DMS153 treated with DMSO at 0.1 percent for 48 hours (cell line): ENCODE measurements around the gene CEP72.
"Not testable (repeated sequence)": the region's sequence is repeated elsewhere in the genome, so short reads cannot be mapped to it uniquely, and the experiment has no call there.

Experiments used
- DNase-seq: peaks from one replicate; lab custom pipeline; 2025; ENCODE audit not compliant: unreplicated experiment; lab: John Stamatoyannopoulos, UW

The CEP72 gene

DNA sequence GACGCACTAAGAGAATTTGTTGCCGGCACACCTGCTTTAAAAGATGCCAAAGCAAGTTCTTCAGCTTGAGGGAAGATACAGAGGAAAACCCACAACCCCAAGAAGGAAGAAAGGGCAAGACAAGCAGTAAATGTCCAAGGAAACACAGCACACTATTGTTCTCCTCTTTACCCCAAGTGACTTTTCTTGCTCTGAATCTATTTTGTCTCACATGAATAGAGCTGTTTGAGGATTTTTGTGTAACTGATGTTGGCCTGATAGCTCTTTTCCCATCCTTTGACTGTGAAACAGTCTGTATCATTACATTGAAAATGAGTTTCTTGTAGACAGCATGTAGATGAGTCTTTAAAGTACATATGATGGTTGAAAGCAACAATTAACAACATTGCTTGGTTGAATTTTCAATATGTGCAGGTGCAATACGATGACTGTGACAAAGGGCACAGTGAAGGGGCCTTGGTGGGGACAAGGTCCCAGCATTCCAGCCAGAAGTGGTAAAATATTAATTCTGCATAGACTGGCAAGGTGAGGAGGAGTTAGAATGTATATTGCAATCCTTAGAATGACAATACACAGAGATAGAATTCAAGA, 16.8 kb upstream of the CEP72 start:
- no peak for DNase-seq

DNA sequence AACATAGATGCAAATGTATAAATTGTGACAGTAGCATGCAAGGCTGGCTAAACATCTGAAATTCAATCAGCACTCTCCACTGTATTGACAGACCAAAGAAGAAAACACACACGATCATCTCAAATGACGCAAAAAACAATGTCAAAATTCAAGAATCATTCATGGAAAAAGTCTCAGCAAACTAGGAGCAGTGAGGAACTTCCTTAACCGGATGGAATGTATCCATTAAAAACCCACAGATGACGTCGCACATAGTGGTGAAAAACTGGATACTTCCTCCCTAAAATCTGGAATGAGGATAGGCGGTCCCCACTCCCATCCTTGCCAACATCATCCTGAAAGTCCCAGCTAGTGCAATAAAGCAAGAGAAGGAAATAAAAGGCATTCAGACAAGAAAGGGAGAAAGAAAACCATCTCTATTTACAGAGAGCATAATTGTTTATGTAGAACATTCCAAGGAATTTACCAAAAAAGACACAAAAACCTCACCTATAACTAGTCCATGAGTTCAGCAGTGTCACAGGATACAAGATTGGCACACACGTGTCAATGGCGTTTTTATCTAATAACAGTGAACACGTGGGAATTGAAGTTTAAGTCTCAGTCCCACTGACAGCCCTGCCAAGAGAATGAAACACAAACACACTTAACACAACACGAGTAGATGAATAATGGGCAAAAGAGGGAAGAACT, 14.1 kb upstream of the CEP72 start:
- DNase-seq: no peak

DNA sequence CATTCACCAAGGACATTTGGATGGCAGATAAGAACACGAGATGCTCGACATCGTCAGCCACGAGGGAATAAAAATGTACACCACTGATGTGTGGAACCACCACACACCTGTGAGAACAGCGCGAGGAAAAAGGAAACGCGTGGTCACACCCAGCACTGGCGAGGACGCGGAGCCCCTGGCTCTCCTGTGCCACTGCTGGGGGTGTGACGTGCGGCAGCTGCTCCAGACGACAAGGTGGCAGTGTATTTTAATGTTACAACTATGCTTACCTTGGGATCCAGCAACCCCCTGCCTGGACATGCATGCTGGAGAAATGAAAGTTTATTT, 13.6 kb upstream of the CEP72 start:
- DNase-seq: peak; percentile 32

DNA sequence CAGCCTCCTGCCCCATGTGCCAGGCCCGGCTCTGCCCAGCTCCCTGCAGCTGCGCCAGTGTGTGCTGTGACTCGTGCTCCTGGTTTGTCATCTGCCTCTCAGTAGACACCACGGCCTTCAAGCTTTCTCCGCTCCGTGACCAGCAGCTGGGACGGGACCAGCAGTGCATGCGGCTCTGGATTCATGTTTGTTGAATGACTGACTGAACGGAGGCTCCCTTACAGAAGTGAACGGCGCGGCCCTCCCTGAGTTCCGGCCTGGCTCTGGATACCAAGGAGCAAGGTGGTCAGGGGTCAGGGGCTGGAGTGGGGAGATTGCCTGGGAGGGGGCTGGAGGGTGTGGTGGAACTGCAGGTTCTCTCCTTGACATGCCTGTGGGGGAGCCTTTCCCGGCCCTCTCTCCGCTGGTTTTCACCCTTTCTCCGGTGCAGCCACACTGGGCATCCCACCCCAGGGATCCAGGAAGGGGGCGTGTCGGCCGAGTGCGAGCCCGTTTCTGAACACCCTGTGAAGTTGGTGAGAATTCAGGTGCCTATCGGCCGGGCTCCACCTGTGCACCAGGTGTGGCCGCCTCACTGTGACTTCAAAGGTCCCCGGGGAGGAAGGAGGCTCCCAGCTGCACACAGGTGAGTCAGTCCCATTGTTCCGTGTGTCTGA, 11.1 kb upstream of the CEP72 start:
- DNase-seq: peak; percentile 96

DNA sequence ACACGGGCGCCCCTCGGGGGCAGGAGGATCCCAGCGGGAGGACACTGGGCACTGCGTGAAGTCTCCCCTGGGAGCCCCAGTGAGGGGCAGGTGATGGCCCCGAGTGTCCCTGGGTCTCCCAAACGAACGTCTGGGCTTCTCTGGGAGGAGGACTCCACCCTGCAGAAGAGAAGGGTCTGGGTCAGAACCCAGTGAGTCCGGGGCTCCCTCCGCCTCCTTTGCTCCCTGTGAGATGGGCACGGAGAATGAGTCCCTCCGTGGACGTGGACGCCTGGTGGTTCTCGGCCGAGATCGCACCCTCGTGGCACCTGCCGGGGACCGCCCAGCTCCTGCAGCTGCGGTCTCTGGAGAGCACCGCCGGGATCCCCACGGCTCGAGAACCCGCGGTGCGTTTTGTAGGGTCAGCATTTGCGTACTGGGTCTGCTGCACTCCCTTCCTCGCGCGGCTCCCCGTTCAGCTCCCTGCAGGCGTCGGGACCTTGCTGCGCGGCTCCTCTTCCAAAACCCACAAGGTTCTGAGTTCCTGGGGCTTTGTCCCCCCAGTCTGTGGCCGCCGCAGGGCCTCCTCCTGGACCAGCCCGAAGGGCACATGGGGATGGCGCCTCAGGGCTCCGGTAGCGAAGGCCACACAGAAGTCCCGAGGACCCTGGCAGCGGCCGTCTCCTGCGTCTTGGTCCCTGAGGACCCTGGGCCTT, 10.2 kb upstream of the CEP72 start:
- no peak for DNase-seq

DNA sequence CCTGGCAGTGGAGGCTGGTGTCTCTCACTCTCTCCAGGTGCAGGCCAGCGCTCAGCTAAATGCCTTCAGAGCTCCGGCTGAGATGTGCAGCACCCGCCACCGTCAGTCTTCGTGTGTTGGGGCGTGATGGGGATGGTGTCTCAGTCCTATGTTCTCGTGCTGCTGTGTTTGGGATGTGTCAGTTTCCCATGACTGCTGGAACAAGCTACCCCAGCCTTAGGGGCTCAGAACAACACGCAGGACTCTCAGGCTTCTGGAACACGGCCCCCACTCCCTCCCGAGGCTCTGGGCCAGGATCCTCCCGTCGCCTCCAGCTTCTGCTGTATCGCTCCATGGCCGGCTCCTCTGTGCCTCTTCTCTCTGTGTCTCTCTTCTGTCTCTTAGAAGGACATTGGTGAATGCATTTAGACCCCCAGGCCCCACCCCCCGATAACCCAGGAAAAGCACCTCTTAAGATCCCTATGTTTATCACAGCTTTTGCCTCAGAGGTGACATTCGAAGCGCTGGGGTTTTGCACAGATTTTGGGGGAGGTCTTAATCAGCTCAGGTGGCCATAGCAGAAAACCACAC, 9.6 kb upstream of the CEP72 start:
- no peak for DNase-seq

DNA sequence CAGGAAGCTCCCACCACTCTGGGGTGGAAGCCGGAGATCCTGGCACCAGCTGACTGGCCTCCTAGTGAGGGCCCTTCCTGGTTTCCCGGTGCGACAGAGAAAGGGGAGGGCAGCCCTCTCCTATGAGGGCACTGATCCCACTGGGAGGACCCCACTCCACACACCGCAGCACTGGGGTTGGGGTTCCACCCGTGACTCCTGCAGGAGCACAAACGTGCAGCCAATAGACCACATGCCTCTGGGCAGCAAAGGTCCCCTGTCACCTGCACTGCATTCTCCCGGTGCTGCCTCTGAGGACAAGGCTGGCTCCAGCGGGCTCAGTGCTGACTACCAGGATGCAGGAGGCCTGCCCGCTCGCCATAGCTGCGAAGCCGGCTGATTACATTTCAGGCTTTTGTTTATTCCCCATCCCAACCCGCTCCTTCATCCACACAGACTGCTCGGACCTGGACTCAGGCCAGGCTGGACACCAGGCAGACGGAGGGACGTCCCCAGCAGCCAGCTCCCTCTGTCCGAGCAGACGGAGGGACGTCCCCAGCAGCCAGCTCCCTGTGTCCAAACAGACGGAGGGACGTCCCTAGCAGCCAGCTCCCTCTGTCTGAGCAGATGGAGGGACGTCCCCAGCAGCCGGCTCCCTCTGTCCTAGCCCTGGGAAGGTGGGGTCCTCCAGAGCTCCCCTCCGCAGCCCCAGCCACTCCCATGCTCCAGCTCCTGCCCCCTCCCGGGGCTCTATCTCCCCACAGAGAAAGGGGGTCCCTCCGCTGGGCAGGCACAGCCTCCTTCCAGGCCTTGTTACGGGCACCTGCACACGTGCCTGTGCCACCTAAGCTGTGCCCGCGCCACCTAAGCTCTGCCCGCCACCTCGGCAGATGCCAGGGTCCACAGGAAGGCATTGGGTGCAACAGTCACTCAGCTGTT, 8.8 kb upstream of the CEP72 start:
- peak; percentile 35 for DNase-seq

DNA sequence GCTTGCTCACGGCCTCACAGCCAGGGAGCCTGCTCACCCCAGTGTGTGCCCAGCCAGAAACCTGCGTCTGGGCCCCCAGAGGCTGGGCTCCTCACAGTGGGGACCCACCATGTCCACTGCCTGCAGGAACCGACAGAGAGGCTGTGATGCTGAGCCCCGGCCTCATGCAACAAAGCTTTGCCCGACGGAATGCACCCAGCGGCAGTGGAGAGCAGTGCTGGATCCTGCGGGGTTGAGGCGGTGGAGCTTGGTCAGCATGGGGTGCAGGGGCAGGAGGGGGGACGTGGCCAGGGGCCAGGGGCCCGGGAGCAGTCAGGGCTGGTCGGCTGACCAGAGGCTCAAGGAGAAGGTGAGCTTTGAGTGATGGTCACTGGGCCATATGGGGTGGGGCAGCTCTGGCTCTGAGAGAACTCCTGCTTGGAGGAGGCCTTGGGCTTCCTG, 7.7 kb upstream of the CEP72 start:
- no peak for DNase-seq

DNA sequence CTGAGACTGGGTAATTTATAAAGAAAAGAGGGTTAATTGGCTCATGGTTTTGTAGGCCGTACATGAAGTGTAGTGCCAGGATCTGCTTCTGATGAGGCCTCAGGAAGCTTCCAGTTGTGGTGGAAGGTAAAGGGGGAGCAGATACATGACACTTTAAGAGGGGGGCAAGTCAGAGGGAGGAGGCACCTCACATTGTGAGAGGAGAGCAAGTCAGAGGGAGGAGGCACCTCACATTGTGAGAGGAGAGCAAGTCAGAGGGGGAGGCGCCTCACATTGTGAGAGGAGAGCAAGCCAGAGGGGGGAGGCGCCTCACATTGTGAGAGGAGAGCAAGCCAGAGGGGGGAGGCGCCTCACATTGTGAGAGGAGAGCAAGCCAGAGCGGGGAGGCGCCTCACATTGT, 7.0 kb upstream of the CEP72 start:
- not testable (repeated sequence) for DNase-seq

DNA sequence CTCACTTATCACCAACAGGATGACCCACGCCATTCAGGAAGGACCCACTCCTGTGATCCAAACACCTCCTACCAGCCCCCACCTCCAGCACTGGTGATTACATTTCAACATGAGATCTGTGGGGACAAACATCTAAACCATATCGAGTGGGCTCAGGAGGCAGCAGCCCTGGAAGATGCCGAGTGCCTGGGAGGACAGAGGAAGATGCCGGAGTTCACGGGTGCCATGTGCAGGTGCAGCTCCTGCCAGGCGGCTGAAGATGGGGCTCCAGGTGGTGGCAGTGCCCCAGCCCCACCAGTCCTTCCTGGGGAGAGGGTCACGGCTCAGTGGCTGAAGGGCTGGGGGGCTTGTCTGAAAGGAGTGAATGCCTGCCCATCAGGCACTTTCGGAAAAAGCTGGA, 6.1 kb upstream of the CEP72 start:
- DNase-seq: no peak

DNA sequence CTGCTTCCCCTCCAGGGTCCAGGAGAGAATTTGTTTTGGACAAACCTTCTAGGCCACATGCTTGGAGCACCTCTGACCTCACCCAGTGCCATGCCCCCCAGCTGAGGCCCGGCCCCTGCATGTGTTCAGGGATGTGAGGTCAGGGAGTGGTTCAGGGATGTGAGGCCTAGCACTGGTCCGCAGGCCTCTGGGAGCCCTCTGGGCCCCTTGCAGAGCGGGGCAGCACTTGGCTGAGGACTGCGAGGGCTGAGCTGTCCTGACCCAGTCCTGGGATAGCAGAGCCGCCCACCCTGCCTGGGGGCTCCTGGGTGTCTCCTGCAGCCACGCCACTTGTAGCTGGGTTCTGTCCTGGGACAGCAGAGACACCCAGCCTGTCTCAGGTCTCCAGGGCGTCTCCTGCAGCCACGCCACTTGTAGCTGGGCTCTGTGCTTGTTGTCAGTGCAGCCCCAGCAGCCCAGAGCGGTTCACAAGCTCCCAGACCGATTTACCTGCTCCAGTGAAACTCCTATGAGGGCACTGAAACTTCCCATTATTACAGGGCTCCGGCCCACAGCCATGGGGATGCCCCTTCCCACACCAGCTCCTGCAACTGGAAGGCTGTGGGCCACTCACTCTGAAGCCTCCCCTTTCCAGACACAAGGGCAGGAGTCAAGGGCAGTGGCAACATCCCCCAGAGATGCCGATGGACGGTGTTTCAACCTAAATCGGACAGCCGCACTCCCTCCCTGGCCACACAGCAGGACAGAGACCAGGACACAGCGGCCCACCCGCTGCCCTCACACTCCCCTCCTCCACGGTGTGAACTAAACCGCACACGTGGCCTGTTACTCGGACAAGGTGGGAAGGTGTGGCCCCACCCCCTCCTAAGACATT, 5.4 kb upstream of the CEP72 start:
- no peak for DNase-seq

DNA sequence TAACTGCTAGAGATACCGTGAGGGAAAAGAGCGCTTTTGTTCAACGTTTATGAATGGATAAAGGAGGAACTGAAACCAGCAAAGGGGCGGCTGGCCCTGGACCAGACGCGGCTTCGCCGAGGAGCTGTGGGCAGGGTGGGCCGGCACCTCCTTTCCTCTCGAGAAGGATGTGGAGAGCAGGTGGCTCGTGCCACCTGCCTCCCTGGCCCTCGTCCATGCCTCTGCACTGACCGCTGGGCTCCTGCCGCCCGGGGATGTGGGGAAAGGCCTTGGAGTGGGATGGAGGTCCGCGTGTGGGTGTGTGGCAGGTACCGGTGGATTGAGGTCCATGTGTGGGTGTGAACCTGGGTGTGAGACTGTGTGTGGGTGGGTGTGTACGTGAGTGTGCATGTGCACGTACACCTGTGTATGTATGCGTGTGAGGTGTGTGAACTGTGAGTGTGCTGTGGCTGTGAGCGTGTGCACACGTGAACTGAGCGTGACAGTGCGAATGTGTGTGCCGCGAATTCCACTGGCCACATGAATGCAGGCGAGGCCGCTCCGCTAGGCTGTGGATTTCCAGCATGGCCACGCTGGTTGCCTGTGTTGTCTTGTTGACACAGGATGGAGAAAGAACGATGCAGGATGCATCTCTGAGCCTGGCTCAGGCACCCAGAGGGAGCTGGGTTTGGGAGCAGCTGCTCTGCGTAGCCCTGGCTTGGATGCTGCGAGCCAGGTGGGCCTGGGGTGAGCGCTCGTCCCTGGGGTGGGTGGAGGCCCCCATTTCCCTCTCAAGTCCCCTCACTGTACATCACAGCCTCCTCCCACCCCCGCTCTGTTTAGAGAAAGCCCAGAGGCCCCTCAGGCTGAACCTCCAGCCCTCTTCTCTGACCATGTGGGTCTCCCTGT, 4.4 kb upstream of the CEP72 start:
- DNase-seq: no peak

DNA sequence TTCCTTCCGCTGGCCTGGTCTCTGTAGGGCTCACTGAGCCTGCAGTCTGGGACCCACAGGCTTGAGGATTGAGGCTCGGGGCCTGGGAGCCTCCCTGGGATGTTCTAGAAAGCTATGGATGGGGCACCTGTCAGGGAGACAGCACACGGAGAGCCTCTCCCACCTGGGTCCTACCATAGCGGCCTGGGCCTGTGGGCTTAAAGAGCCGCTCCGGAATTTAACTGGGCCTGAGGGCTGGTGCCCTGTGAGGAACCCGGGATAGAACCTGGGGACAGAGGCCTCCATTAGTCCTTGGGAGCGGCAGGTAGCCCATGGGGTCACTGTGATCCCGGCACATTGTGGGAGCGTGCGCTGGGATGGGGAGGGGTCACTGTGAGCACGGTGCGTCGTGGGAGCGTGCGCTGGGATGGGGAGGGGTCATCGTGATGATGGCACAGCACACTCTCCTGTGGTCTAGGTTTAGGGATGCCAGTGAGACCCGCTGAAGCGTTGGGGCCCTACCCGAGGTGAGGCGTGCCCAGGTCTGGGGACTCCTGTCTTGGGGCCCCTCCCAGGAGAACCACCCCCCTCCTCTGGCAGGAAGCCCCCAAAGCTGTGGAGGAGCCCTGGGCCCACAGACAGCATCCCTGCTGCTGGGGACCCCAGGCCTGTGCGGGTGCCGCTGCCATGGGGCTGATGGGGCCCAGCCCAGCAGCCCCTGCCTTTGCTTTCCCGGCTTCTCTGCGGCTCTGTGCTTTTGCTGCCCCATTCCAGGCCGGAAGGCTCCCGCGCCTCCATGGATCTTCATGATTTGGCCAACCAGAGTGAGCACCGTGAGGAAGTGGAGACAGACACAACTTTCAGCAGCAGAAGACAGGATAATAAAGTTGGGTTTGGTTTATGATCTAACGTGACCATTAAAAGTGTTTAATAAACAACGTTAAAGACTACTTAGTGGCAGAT, 3.4 kb upstream of the CEP72 start:
- no peak for DNase-seq

DNA sequence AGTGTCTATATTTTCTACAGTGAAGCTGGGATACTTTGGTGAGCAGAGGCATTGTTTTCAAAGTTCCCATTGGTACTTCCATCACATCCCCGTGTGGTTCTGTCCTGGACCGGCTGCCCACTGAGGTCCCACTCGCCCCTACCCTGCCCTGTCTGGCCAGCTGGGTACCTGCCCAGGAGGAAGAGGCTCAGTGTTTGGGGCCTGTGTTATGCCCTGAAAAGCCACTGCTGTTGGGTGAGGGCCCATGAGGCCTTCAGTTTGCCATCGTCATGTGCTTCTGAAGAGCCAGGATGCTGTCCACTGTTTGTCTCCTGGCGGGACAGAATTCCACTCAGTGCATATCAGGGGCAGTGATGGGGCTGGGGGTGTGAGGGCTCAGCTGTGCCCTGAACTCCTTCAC, 2.6 kb upstream of the CEP72 start:
- no peak for DNase-seq

DNA sequence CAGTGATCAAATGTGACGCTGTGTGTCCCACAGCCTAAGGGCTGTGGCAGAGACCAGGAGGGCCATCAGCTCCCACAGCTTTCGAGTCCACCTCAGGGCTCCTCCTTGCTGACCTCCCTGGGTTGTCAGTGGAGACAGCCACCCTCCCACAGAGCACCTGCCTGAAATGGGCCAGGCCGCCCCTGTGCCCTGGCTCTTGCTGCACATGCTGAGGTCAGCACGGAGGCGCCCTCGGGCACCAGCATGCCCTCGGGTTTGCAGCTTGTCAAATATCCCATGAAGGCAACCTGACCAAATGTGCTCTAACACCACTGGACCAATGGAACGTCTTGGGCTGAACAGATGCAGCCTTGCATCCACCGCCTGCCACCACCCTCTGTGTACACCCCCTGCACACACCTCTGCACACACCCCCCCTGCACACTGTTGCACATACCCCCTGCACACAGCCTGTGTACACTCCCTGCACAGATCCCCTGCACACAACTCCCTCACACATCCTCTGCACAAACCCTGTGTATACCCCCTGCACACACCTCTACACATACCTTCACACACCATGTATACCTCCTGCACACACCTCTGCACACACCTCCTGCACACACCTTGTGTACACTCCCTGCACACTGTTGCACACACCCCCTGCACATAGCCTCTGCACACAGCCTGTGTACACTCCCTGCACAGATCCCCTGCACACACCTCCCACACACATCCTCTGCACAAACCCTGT, 2.0 kb upstream of the CEP72 start:
- no peak for DNase-seq

DNA sequence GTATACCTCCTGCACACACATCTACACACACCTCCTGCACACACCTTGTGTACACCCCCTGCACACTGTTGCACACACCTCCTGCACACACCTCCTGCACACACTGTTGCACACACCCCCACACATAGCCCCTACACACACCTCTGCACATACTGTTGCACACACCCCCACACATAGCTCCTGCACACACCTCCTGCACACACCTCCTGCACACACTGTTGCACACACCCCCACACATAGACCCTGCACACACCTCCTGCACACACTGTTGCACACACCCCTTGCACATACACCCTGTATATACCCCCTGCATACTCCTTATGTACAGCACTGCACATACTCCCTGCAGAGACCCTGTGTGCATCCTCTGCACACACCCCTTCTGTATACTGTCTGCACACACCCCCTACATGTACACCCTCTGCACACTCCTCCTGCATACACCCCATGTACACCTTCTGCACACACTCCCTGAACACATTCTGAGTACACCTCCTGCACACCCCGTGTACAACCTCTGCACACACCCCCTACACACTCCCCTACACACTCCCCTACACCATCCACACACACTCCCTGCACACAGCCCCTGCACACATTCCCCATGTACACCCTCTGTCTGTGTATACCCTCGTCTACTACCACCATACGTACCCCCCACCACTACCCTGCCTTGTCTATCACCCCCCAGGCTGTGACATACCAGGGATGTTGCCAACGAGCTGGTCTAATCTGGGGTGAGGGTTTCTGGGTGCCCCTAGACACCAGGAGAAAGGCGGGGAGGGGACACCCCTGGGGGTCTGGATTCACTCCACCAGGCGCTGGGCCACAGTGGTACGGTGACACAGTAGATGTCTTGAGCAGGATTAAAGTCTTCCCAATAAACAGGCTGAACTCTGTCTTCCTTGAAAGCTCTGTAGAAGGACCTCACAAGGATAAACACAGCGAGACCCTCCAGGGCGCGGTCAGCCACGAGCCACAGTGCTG, 1.1 kb upstream of the CEP72 start:
- no peak for DNase-seq
